ENCODE data around the gene TENM4.
A peak's percentile ranks its signal among the peaks of the same experiment; 100 is the strongest.

The TENM4 gene

GRCh38 chr11:78660471-78660870 lies 780.4 kb downstream of the TENM4 start:
- DNase-seq, result no peak

- no peak for DNase-seq
Measured at GRCh38 chr11:78659326-78660270, 781.2 kb downstream of the TENM4 start.

- DNase-seq, result no peak
Measured at GRCh38 chr11:78657968-78658839, 782.6 kb downstream of the TENM4 start.

GRCh38 chr11:78657441-78657840 lies 783.4 kb downstream of the TENM4 start:
- no peak for DNase-seq

- DNase-seq, result no peak
Measured at GRCh38 chr11:78656984-78657383, 783.8 kb downstream of the TENM4 start.

- DNase-seq, result no peak
Measured at GRCh38 chr11:78656327-78656726, 784.5 kb downstream of the TENM4 start.

- no peak for DNase-seq
Measured at GRCh38 chr11:78655561-78655960, 785.3 kb downstream of the TENM4 start.

- DNase-seq, result no peak
Measured at GRCh38 chr11:78654866-78655265, 786.0 kb downstream of the TENM4 start.

- DNase-seq, result no peak
Measured at GRCh38 chr11:78654071-78654470, 786.8 kb downstream of the TENM4 start.

GRCh38 chr11:78653294-78653909 lies 787.4 kb downstream of the TENM4 start:
- DNase-seq, result no peak

GRCh38 chr11:78652843-78653239 lies 788.0 kb downstream of the TENM4 start:
- no peak for DNase-seq

GRCh38 chr11:78651923-78652842 lies 788.6 kb downstream of the TENM4 start:
- DNase-seq, result no peak

GRCh38 chr11:78651136-78651775 lies 789.6 kb downstream of the TENM4 start:
- DNase-seq, result no peak

- no peak for DNase-seq
Measured at GRCh38 chr11:78649361-78650215, 791.2 kb downstream of the TENM4 start.

- DNase-seq, result no peak
Measured at GRCh38 chr11:78647986-78648875, 792.6 kb downstream of the TENM4 start.

GRCh38 chr11:78647266-78647915 lies 793.4 kb downstream of the TENM4 start:
- no peak for DNase-seq

GRCh38 chr11:78646564-78647185 lies 794.2 kb downstream of the TENM4 start:
- DNase-seq, result peak; percentile 45
